OCI-LY7 (cell line): ENCODE data around the gene PSEN1. TPM values are rescaled to one million over a fixed set of nuclear protein-coding genes. Genes with fewer than 3 reads are reported as not detected.

Experiments used
- BruUV-seq: library from RNA; stranded (reverse); fragments of 400-500 nt; replicated peaks from 2 replicates; lab custom pipeline; 2021; lab: Mats Ljungman, UMichigan
- CTCF ChIA-PET: fragments of 300-600 bp; sonication (Branson Sonifier 250); formaldehyde crosslinking; loops from one replicate; lab custom pipeline; 2022; ENCODE audit warnings: antibody characterized with exemption; ENCODE audit not compliant: unreplicated experiment; lab: Charles Lee
- POLR2A ChIA-PET: fragments of 300-600 bp; sonication (Branson Sonifier 250); formaldehyde crosslinking; loops from one replicate; lab custom pipeline; 2022; ENCODE audit warnings: antibody characterized with exemption; lab: Charles Lee
- DNase-seq: peaks from one replicate; pipeline ENCODE4 v3.0.0-alpha.2; 2015; ENCODE audit warnings: low spot score
- H2AFZ ChIP-seq: fragments of 200-600 bp; sonication (generic), shearing (Covaris generic); 2 replicates; pipeline ENCODE4 v1.6.1; 2014; ENCODE audit warnings: mild to moderate bottlenecking, antibody characterized with exemption, low read length, moderate library complexity
- H3K27ac ChIP-seq: fragments of 200-600 bp; sonication (generic); 2 replicates; pipeline ENCODE4 v1.5.1; 2014; ENCODE audit warnings: mixed run types, low read depth, mild to moderate bottlenecking, moderate library complexity, low read length, inconsistent platforms; ENCODE audit not compliant: poor library complexity, severe bottlenecking
- H3K36me3 ChIP-seq: fragments of 200-600 bp; sonication (generic); 2 replicates; pipeline ENCODE4 v1.6.1; 2014; ENCODE audit warnings: mild to moderate bottlenecking, antibody characterized with exemption, low read length, moderate library complexity, mixed read lengths; ENCODE audit not compliant: insufficient read depth
- H3K4me1 ChIP-seq: fragments of 200-600 bp; sonication (generic); 2 replicates; pipeline ENCODE4 v1.5.1; 2014; ENCODE audit warnings: mild to moderate bottlenecking, low read length; ENCODE audit not compliant: insufficient read depth, poor library complexity, severe bottlenecking
- H3K4me2 ChIP-seq: fragments of 200-600 bp; sonication (generic); 2 replicates; pipeline ENCODE4 v1.6.1; 2014; ENCODE audit warnings: mild to moderate bottlenecking, low read length
- H3K4me3 ChIP-seq: fragments of 200-600 bp; sonication (generic); 2 replicates; pipeline ENCODE4 v1.5.1; 2014; ENCODE audit warnings: mild to moderate bottlenecking, low read depth, low read length; ENCODE audit not compliant: poor library complexity, severe bottlenecking
- H3K79me2 ChIP-seq: fragments of 200-600 bp; sonication (generic); 2 replicates; pipeline ENCODE4 v1.6.1; 2016; ENCODE audit warnings: low read depth, mild to moderate bottlenecking, low read length, moderate library complexity, mixed read lengths; ENCODE audit not compliant: insufficient read depth
- H3K9me2 ChIP-seq: fragments of 200-600 bp; sonication (generic); 2 replicates; pipeline ENCODE4 v1.6.1; 2016; ENCODE audit warnings: mild to moderate bottlenecking, low read length, mixed read lengths; ENCODE audit not compliant: insufficient read depth
- H3K9me3 ChIP-seq: fragments of 200-600 bp; sonication (generic); 2 replicates; pipeline ENCODE4 v1.6.1; 2014; ENCODE audit warnings: mild to moderate bottlenecking, mixed run types, low read length, mixed read lengths
- H4K20me1 ChIP-seq: fragments of 200-600 bp; sonication (generic); 2 replicates; pipeline ENCODE4 v1.6.1; 2014; ENCODE audit warnings: mild to moderate bottlenecking, antibody characterized with exemption, low read length, moderate library complexity, mixed read lengths; ENCODE audit not compliant: insufficient read depth
- EZH2phosphoT487 ChIP-seq: fragments of 200-600 bp; sonication (generic); IDR thresholded peaks from 2 replicates; pipeline ENCODE4 v1.6.1; 2018; ENCODE audit warnings: low read depth, borderline replicate concordance, mild to moderate bottlenecking, mixed run types, antibody characterized with exemption, low read length, moderate library complexity, mixed read lengths
- intact Hi-C: fragments of 100-400 bp; cut with micrococcal nuclease; formaldehyde crosslinking; loops from one replicate; pipeline ENCODE4 v1.10.0; 2022; ENCODE audit not compliant: unreplicated experiment
- total RNA-seq, 2 experiments: library from RNA; depleted of rRNA in 1 of 2; stranded (reverse); fragments of >200 nt in 1 of 2; shearing (Covaris generic) in 1 of 2; gene quantifications; 2 replicates each; pipeline ENCODE4 v1.2.3, GENCODE V29; 2014 to 2022
- TF ChIP-seq, protein P1 (sequence below): fragments of 200-600 bp; sonication (generic); conservative IDR thresholded peaks from 2 replicates; pipeline ENCODE4 v1.5.1; 2014; ENCODE audit warnings: mild to moderate bottlenecking, antibody characterized with exemption, low read length, moderate library complexity, mixed read lengths

Gene PSEN1
- total RNA-seq, 2 experiments from 2014 or later: 24.4 to 28.0 TPM

- Histone ChIP-seq H3K36me3 (peaks cover 99% of the 10 kb centered on the region), H3K4me2 (no peak overlapping the region), H3K9me2 (no peaks in the 10 kb centered on the region), H2AFZ (no peak overlapping the region), H3K4me1 (no peaks in the 10 kb centered on the region), H3K9me3 (no peaks in the 10 kb centered on the region), H3K79me2 (no peaks in the 10 kb centered on the region), H3K4me3 (no peak overlapping the region), H3K27ac (no peak overlapping the region), H4K20me1 (no peaks in the 10 kb centered on the region)
- ChIA-PET POLR2A (interaction anchor here (0.7 kb wide), 1 partner anchor 54 kb away, joined by 5 read pairs; no protein-coding TSS in a partner anchor), CTCF (no interaction called here)
- DNase-seq: no peak
- intact Hi-C loops: no loop called here
- no TSS peak for BruUV-seq
- TF ChIP-seq, protein P1, sequence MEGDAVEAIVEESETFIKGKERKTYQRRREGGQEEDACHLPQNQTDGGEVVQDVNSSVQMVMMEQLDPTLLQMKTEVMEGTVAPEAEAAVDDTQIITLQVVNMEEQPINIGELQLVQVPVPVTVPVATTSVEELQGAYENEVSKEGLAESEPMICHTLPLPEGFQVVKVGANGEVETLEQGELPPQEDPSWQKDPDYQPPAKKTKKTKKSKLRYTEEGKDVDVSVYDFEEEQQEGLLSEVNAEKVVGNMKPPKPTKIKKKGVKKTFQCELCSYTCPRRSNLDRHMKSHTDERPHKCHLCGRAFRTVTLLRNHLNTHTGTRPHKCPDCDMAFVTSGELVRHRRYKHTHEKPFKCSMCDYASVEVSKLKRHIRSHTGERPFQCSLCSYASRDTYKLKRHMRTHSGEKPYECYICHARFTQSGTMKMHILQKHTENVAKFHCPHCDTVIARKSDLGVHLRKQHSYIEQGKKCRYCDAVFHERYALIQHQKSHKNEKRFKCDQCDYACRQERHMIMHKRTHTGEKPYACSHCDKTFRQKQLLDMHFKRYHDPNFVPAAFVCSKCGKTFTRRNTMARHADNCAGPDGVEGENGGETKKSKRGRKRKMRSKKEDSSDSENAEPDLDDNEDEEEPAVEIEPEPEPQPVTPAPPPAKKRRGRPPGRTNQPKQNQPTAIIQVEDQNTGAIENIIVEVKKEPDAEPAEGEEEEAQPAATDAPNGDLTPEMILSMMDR: no peak
These were observed 33.4 kb upstream of the PSEN1 start for GRCh38 chr14:73102806-73103497.

DNA sequence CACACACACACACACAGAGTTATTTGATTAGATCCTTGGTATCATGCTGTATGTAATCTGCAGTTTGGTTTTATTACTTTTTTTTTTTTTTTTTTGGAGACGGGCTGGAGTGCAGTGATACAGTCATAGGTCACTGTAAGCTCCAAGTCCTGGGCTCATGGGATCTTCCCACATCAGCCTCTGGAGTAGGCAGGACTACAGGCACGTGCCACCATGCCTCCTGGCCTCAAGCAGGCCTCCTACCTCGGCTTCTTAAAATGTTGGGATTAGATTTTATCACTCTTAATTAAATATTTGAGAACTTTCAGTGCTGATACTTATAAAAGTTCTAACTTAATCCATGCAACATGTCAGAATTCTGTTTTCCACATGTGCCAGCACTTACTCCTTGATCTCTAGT is 31.3 kb upstream of the PSEN1 start:
- Histone ChIP-seq H3K27ac (no peak overlapping the region), H3K4me2 (no peak overlapping the region), H3K9me3 (no peaks in the 10 kb centered on the region), H3K4me1 (no peaks in the 10 kb centered on the region), H3K9me2 (no peaks in the 10 kb centered on the region), H3K4me3 (no peak overlapping the region), H3K79me2 (no peaks in the 10 kb centered on the region), H4K20me1 (no peaks in the 10 kb centered on the region), H2AFZ (no peak overlapping the region), H3K36me3 (peaks cover 99% of the 10 kb centered on the region)
- BruUV-seq: no TSS peak
- intact Hi-C loops: no loop called here
- DNase-seq: no peak
- ChIA-PET CTCF (interaction anchor here (1.5 kb wide), 1 partner anchor 8 kb away, joined by 3 read pairs; no protein-coding TSS in a partner anchor), POLR2A (interaction anchor here (0.8 kb wide), 1 partner anchor 31 kb away, joined by 4 read pairs; the partner anchor contains the start of gene PSEN1)
- no peak for TF ChIP-seq EZH2phosphoT487
- TF ChIP-seq, protein P1: no peak

GRCh38 chr14:73105727-73106126 is 30.6 kb upstream of the PSEN1 start:
- H3K4me2 ChIP-seq: no peak overlapping the region
- H3K4me3 ChIP-seq: no peak overlapping the region
- no peak overlapping the region for H2AFZ ChIP-seq
- intact Hi-C loops: no loop called here
- BruUV-seq: no TSS peak
- DNase-seq: no peak
- H3K79me2 ChIP-seq: no peaks in the 10 kb centered on the region
- ChIA-PET POLR2A (interaction anchor here (0.7 kb wide), 1 partner anchor 360 kb away, joined by 3 read pairs; no protein-coding TSS in a partner anchor), CTCF (no interaction called here)
- TF ChIP-seq, protein P1: no peak
- H4K20me1 ChIP-seq: no peaks in the 10 kb centered on the region
- no peaks in the 10 kb centered on the region for H3K9me2 ChIP-seq
- no peaks in the 10 kb centered on the region for H3K9me3 ChIP-seq
- H3K36me3 ChIP-seq: peaks cover 99% of the 10 kb centered on the region
- H3K27ac ChIP-seq: no peak overlapping the region
- H3K4me1 ChIP-seq: no peaks in the 10 kb centered on the region
